Activated gamma-delta T cell treated with anti-CD3 and anti-CD28 coated beads, Interleukin-2, amount 50 U/mL, for 16 hours (primary cell): ENCODE data around the gene BLM.
"Not testable (repeated sequence)": the region's sequence is repeated elsewhere in the genome, so short reads cannot be mapped to it uniquely, and the experiment has no call there.

Source experiments
- DNase-seq: peaks from one replicate; pipeline ENCODE4 v3.0.0-alpha.2; 2020; ENCODE audit warnings: low read depth

The BLM gene

GRCh38 chr15:90716976-90717821 is at the start of gene BLM:
Gene BLM (plus strand): TSS chr15:90717346. CDS start chr15:90747393, 30,047 bp downstream.
- peak; percentile 89 for DNase-seq

- DNase-seq = not testable (repeated sequence)
Observed at GRCh38 chr15:90667755-90668345, 49.3 kb upstream of the BLM start.

DNA sequence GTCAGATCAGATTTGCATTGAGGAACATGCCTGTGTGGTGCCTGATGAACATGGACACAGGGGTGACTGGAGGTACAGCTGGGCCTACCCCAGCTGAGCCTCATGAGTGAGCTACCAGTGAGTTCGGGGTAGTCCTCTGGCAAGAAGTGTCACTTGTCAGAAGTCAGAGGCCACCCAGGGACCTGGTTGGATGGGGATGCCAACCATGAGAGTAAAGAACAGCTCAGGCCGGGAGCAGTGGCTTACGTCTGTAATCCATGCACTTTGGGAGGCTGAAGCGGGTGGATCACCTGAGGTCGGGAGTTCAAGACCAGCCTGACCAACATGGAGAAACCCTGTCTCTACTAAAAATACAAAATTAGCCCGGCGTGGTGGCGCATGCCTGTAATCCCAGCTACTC is 46.5 kb upstream of the BLM start:
- DNase-seq = not testable (repeated sequence)

DNA sequence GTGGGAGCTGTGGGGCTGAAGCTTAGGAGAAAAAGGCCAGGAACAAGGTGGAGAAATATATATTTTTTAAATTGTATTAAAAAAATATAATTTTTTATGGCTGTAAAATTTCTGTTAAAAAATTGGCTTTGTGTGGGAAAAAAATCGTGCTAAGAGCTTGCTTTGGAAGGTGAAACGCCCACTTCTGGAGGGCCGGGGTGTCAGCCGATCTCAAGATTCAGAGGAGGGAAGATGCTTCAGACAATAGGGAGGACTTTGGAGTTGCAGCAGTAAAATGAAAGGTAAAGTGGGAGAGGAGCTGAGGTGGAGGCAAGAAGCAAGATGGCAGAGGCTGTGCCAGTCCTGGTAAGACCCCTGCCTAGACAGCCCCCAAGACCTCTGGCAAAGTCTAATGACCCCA is 45.9 kb upstream of the BLM start:
- DNase-seq = no peak

DNA sequence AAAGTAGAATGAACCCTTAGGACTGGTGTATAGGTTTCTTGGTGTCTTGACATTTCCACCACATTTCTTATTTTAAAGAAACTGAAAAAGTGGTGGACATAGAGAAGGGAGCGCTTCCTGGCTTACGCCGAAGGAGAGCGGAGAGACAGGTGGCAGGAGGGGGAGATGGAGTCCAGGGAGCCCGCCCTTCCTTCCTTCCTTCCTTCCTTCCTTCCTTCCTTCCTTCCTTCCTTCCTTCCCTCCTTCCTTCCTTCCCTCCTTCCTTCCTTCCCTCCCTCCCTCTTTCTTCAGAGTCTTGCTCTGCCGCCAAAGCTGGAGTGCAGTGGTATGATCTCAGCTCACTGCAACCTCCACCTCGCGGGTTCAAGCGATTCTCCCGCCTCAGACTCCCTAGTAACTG is 43.8 kb upstream of the BLM start:
- not testable (repeated sequence) for DNase-seq

GRCh38 chr15:90674476-90674875 is 42.7 kb upstream of the BLM start:
- no peak for DNase-seq

- DNase-seq = no peak
Observed at GRCh38 chr15:90675464-90675863, 41.7 kb upstream of the BLM start.

- DNase-seq = no peak
Observed at GRCh38 chr15:90677807-90678790, 39.0 kb upstream of the BLM start.

- DNase-seq = no peak
Observed at GRCh38 chr15:90679959-90680358, 37.2 kb upstream of the BLM start.

DNA sequence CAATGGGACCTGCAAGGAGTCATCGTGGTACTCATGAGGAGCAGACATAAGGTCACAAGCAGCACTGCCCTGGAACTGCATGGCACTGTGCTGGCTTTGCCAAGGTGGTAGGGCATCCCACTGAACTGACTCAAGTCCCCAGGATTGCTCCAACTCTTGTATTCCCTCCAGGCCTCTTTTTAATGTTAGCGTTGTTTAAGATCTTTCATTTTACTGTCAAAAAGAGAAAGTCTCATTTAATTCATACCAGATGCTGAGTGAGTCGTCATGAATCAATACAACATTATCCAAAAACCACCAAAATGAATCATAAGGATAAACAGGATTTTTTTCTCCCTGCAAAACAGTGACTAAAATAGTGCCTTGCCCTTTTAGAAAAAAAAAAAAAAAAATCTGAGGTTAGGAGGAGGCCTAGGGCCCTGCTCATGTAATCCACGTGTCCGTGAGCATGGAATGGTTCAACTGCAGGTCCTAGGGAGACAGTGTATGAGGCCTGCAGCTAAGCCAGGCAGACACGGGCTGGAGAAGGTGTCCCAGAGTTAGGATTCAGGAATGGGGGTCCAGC is 36.7 kb upstream of the BLM start:
- no peak for DNase-seq

- DNase-seq = no peak
Observed at GRCh38 chr15:90681056-90681455, 36.1 kb upstream of the BLM start.

- no peak for DNase-seq
Observed at GRCh38 chr15:90681480-90681879, 35.7 kb upstream of the BLM start.

GRCh38 chr15:90683371-90683770 is 33.8 kb upstream of the BLM start:
- DNase-seq = no peak

- no peak for DNase-seq
Observed at GRCh38 chr15:90683876-90684275, 33.3 kb upstream of the BLM start.

DNA sequence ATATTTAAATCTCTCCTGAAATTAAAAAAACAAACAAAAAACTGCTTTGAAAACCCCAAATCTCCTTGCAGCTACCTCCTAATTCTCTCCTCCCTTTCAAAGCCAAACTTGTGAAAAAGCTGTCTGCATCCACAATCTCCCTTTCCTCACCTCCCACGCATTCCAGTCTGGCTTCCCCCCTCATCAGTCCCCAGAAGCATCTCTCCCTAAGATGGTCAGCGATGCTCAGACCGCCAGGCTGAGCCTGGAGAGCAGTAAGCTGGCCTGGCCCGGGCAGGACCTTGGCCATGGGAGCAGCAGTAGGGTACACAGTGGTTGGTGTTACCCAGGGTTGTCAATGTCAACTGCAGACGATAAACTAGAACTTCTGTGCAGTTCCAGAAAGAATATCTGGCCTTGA is 32.9 kb upstream of the BLM start:
- no peak for DNase-seq

DNA sequence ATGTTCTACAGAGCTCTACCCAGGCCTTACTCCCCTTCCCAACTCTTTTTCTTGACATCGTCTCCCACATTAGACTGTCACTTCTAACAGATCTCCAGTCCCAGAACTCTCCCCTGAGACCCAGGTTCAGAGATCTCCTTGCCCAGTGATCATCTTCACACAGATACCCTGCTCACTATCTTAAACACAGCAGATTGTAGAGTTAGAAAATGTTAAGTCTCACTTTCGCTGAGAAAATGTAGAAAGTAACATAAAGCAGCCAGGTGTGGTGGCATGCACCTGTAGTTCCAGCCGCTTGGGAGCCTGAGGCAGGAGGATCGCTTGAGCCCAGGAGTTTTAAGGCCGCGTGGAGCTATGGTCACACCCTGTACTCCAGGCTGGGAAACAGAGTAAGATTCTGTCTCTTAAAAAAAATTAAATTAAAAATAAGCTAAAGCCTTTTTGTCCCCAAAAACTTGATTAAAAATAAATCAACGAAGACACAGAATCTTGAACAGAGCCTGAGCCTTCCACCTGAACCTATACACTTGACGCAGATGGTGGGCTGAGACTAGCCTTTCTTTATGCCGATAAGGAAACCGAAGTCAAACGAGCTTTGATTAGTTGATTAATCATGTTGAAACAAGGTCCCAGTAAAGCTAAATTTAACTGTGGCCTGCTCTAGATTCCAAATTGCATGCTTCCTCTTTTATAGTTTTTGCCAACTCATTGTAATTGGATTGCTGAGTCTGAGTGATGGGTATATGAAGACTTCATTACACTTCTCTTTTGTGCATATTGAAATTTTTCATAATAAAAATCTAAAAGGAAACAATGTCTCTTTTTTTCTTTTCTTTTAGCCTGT is 31.3 kb upstream of the BLM start:
- no peak for DNase-seq

DNA sequence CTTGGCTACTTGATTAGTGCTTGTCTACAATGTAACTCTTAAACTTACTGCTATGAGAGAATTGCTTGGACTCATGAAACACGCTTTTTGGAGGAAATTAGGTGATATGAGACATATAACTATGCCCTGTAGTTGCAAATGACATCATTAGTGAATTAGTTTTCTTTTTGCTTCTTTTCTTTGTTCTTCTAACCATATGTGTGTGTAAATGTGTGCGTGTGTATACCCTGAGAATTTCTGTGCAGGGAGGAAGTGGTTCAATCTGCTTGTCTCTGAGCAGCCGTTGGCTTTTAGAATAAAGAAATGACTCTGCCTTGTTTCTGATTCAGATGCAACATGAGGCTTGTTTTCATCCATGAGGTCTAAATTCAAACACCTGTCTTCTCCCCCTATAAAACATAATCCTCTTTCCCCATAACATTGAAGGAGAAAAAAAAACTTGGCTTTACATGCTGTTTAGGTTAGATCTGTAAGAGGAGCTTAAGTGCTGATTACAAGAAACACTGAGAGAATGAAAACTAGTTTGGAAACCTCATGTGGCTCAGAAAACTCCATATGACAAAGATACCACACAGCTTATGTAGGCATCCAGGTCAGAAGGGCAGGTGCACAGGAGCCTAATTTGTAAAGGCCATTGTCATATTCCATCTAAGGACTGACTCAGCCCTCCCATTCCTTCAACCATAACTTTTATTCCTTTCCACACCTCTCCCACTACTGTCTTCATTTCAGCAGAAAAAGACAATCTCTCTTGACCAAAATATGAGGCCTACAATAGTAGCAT is 30.5 kb upstream of the BLM start:
- no peak for DNase-seq

GRCh38 chr15:90689326-90689961 is 27.7 kb upstream of the BLM start:
- DNase-seq = not testable (repeated sequence)

DNA sequence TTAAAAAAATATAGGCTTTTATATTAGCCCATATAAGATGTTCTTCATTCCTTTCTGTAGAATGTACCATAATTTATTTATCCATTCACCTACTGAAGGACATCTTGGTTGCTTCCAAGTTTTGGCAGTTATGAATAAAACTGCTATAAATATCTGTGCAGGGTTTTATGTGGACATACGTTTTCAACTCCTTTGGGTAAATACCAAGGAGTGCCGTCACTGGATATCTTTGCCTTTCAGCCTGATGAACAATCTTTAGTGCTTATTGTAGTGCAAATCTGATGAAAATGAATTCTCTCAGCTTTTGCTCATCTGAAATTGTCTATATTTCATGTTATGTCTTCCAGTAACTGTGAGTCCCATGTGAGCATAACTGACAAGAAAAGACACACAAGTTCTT is 26.6 kb upstream of the BLM start:
- DNase-seq = no peak

GRCh38 chr15:90691369-90691768 is 25.8 kb upstream of the BLM start:
- no peak for DNase-seq
